Trophoblast cell (in vitro differentiated cells and primary cell): Measurements from ENCODE around the gene HTD2.

ENCODE experiments used
- DNase-seq, 2 donors: peaks; one replicate each; pipeline ENCODE4 v3.0.0-alpha.2; 2016
- H2AFZ ChIP-seq: 2 replicates; pipeline ENCODE4 v1.6.1; 2013; ENCODE audit warnings: low read length, moderate library complexity, mild to moderate bottlenecking; ENCODE audit not compliant: insufficient read depth, poor library complexity
- H2AK5ac ChIP-seq: 2 replicates; pipeline ENCODE4 v1.6.1; 2013; ENCODE audit warnings: mild to moderate bottlenecking, low read length
- H2BK120ac ChIP-seq: 2 replicates; pipeline ENCODE4 v1.6.1; 2013; ENCODE audit warnings: low read length, mild to moderate bottlenecking, moderate library complexity; ENCODE audit not compliant: insufficient read depth, poor library complexity
- H2BK12ac ChIP-seq: 2 replicates; pipeline ENCODE4 v1.6.1; 2013; ENCODE audit warnings: mild to moderate bottlenecking, low read length, moderate library complexity
- H2BK5ac ChIP-seq: 2 replicates; pipeline ENCODE4 v1.6.1; 2013; ENCODE audit warnings: low read length, low read depth, moderate library complexity, mild to moderate bottlenecking; ENCODE audit not compliant: poor library complexity
- H3K14ac ChIP-seq: 2 replicates; pipeline ENCODE4 v1.6.1; 2013; ENCODE audit warnings: mild to moderate bottlenecking, low read length
- H3K18ac ChIP-seq: 2 replicates; pipeline ENCODE4 v1.6.1; 2013; ENCODE audit warnings: mild to moderate bottlenecking, low read length
- H3K23ac ChIP-seq: 2 replicates; pipeline ENCODE4 v1.6.1; 2013; ENCODE audit warnings: low read length
- H3K27ac ChIP-seq: 2 replicates; pipeline ENCODE4 v1.5.1; 2013; ENCODE audit warnings: low read depth, mild to moderate bottlenecking, inconsistent platforms, low read length, moderate library complexity
- H3K27me3 ChIP-seq: 2 replicates; pipeline ENCODE4 v1.6.1; 2013; ENCODE audit warnings: inconsistent platforms, mild to moderate bottlenecking, low read length, moderate library complexity; ENCODE audit not compliant: insufficient read depth
- H3K36me3 ChIP-seq, 2 experiments: 1 replicate in 1 of 2; 2 replicates in 1 of 2; pipeline ENCODE4 v1.6.1; 2013; ENCODE audit warnings: low read length in 2 of 2, mild to moderate bottlenecking in 2 of 2, moderate library complexity in 1 of 2; ENCODE audit not compliant: insufficient read depth in 2 of 2, control insufficient read depth in 1 of 2
- H3K4ac ChIP-seq: 2 replicates; pipeline ENCODE4 v1.6.1; 2013; ENCODE audit warnings: low read depth, mild to moderate bottlenecking, low read length, moderate library complexity
- H3K4me1 ChIP-seq, 2 experiments: 1 replicate in 1 of 2; 2 replicates in 1 of 2; pipeline ENCODE4 v1.6.1; 2013; ENCODE audit warnings: low read length in 2 of 2, mild to moderate bottlenecking in 2 of 2, moderate library complexity in 1 of 2; ENCODE audit not compliant: insufficient read depth in 2 of 2, control insufficient read depth in 1 of 2
- H3K4me2 ChIP-seq: 2 replicates; pipeline ENCODE4 v1.6.1; 2013; ENCODE audit warnings: inconsistent platforms, mild to moderate bottlenecking, low read length, moderate library complexity
- H3K4me3 ChIP-seq: 2 replicates; pipeline ENCODE4 v1.5.1; 2013; ENCODE audit warnings: mild to moderate bottlenecking, low read depth, low read length, inconsistent platforms
- H3K79me1 ChIP-seq: one replicate; pipeline ENCODE4 v1.6.1; 2013; ENCODE audit warnings: low read length
- H3K79me2 ChIP-seq: 2 replicates; pipeline ENCODE4 v1.6.1; 2013; ENCODE audit warnings: low read length, mild to moderate bottlenecking; ENCODE audit not compliant: control insufficient read depth, insufficient read depth, poor library complexity
- H3K9ac ChIP-seq: 2 replicates; pipeline ENCODE4 v1.6.1; 2013; ENCODE audit warnings: mild to moderate bottlenecking, low read length
- H3K9me3 ChIP-seq: 2 replicates; pipeline ENCODE4 v1.6.1; 2013; ENCODE audit warnings: low read depth, mild to moderate bottlenecking, control low read depth, inconsistent platforms, low read length; ENCODE audit not compliant: insufficient read depth
- H4K12ac ChIP-seq: 2 replicates; pipeline ENCODE4 v1.6.1; 2013; ENCODE audit warnings: low read depth, mild to moderate bottlenecking, low read length, moderate library complexity
- H4K8ac ChIP-seq: 2 replicates; pipeline ENCODE4 v1.6.1; 2013; ENCODE audit warnings: low read depth, mild to moderate bottlenecking, low read length, moderate library complexity
- H4K91ac ChIP-seq: one replicate; pipeline ENCODE4 v1.6.1; 2013; ENCODE audit warnings: low read depth, mild to moderate bottlenecking, low read length, moderate library complexity
- WGBS: extraction: QIAGEN DNeasy Blood & Tissue Kit; methylation state at CpG from one replicate; pipeline ENCODE4 v1.1.7; 2013; ENCODE audit warnings: missing lambda C conversion rate; ENCODE audit not compliant: insufficient read length, insufficient coverage; ENCODE audit errors: extremely low coverage; 5-methylcytosine and 5-hydroxymethylcytosine counted together

The HTD2 gene

DNA sequence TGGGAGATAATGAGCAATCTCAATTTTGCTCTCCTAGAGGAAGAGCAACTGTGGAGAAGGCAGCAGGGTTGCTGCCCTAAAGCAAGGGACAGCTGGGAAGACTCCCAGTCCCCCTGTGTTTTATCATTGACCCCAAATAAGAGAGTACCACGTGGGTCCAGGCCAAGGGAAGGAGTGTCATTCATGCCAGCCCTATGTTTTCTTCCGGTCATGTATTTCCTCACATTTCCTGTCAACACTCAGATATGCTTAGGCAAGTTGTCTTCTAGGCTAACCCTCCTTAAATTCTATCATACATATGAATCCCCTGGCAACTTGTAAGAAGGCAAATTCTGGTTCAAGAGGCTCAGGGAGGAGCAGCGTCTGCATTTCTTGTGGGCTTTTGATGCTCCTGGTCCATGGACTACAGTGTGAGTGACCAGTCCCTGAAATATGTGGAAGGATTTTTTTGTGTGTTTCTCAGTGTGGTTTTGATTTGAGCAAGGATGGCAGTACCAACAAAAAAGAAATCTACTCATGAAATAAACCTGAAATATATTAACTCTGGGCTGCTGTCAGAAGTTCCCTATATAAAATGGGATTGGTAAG is 32.2 kb upstream of the HTD2 start:
- WGBS, result no CpG with 5 or more reads among the region's 3 CpGs
- H2AFZ ChIP-seq, result no peak overlapping the region

DNA sequence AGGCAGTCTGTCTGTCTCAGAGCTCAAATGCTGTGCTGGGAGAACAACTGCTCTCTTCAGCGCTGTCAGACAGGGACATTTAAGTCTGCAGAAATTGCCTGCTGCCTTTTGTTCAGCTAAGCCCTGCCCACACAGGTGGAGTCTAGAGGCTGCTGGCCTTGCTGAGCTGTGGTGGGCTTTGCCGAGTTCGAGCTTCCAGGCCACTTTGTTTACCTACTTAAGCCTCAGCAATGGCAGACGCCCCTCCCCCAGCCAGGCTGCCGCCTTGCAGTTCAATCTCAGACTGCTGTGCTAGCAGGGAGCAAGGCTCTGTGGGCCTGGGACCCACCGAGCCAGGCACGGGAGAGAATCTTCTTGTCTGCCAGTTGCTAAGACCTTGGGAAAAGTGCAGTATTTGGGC is 25.3 kb upstream of the HTD2 start:
- H3K14ac ChIP-seq, result no peak overlapping the region
- H2AFZ ChIP-seq, result no peak overlapping the region
- WGBS, result no CpG with 5 or more reads among the region's 7 CpGs

More for the DNA sequence above, 32.2 kb upstream of the HTD2 start:
- Histone ChIP-seq H4K12ac (no peak overlapping the region), H3K23ac (no peak overlapping the region), H3K36me3 (no peaks in the 10 kb centered on the region), H3K27ac (no peak overlapping the region), H2BK5ac (no peak overlapping the region), H3K4me3 (no peak overlapping the region), H3K4me2 (no peak overlapping the region), H3K79me1 (no peaks in the 10 kb centered on the region), H3K4me1 (no peaks in the 10 kb centered on the region), H2BK12ac (no peak overlapping the region), H3K9me3 (no peaks in the 10 kb centered on the region), H2BK120ac (no peak overlapping the region), H3K9ac (no peak overlapping the region), H3K27me3 (no peaks in the 10 kb centered on the region), H3K79me2 (no peaks in the 10 kb centered on the region), H2AK5ac (no peak overlapping the region), H3K18ac (no peak overlapping the region), H4K8ac (no peak overlapping the region), H3K14ac (no peak overlapping the region), H3K4ac (no peak overlapping the region), H4K91ac (no peak overlapping the region)
- DNase-seq, result no peak

DNA sequence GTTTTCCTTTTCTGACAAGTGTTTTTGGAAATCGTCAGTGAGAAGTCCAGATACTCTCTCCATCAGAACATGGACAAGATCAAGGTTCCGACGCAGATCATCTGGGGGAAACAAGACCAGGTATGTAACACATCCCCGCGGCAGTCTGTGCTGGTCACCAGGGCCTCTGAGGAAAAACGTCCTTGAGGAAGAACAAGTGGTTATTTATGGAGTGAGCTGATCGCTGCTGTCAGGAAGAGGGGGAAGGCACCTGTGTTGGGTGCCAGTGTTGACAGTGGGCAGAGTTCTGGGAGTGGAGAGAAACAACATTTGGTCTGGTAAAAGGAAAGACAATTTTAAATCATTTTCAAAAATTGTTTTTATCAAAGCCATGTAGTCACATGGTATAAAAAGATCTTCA is 21.0 kb upstream of the HTD2 start:
- no peak overlapping the region for H3K4me2 ChIP-seq
- H3K36me3 ChIP-seq, result peaks cover 2 to 3% of the 10 kb centered on the region in 2 experiments
- no peak overlapping the region for H4K12ac ChIP-seq
- no peak overlapping the region for H2AFZ ChIP-seq
- H3K4me1 ChIP-seq, result no peaks in the 10 kb centered on the region
- no peaks in the 10 kb centered on the region for H3K27me3 ChIP-seq
- no peak overlapping the region for H3K4me3 ChIP-seq
- H3K9ac ChIP-seq, result no peak overlapping the region
- H3K9me3 ChIP-seq, result no peaks in the 10 kb centered on the region
- no peaks in the 10 kb centered on the region for H3K79me1 ChIP-seq
- H4K91ac ChIP-seq, result no peak overlapping the region
- no peak overlapping the region for H3K4ac ChIP-seq
- no peak overlapping the region for H3K14ac ChIP-seq
- H2BK120ac ChIP-seq, result no peak overlapping the region
- H3K27ac ChIP-seq, result no peak overlapping the region
- H2BK5ac ChIP-seq, result no peak overlapping the region
- no peak overlapping the region for H3K23ac ChIP-seq
- no CpG with 5 or more reads among the region's 7 CpGs for WGBS
- no peak overlapping the region for H4K8ac ChIP-seq
- no peak overlapping the region for H2BK12ac ChIP-seq
- no peak overlapping the region for H3K18ac ChIP-seq
- no peak for DNase-seq
- H2AK5ac ChIP-seq, result no peak overlapping the region
- no peaks in the 10 kb centered on the region for H3K79me2 ChIP-seq

More for the DNA sequence above, 25.3 kb upstream of the HTD2 start:
- H3K9me3 ChIP-seq, result no peaks in the 10 kb centered on the region
- H3K79me1 ChIP-seq, result no peaks in the 10 kb centered on the region
- H2BK120ac ChIP-seq, result no peak overlapping the region
- H4K12ac ChIP-seq, result no peak overlapping the region
- H3K27me3 ChIP-seq, result no peaks in the 10 kb centered on the region
- H3K4me3 ChIP-seq, result no peak overlapping the region
- H3K4ac ChIP-seq, result no peak overlapping the region
- H3K36me3 ChIP-seq, result peaks cover 2 to 3% of the 10 kb centered on the region in 2 experiments
- DNase-seq, result no peak
- H4K91ac ChIP-seq, result no peak overlapping the region
- no peak overlapping the region for H3K9ac ChIP-seq
- H3K18ac ChIP-seq, result no peak overlapping the region
- H3K79me2 ChIP-seq, result no peaks in the 10 kb centered on the region
- no peak overlapping the region for H3K23ac ChIP-seq
- H3K4me1 ChIP-seq, result no peaks in the 10 kb centered on the region
- no peak overlapping the region for H2AK5ac ChIP-seq
- no peak overlapping the region for H2BK5ac ChIP-seq
- H2BK12ac ChIP-seq, result no peak overlapping the region
- H3K4me2 ChIP-seq, result no peak overlapping the region
- no peak overlapping the region for H4K8ac ChIP-seq
- H3K27ac ChIP-seq, result no peak overlapping the region

GRCh38 chr3:58287354-58287753 is 19.0 kb upstream of the HTD2 start:
- Histone ChIP-seq H2BK120ac (no peak overlapping the region), H4K8ac (no peak overlapping the region), H3K23ac (no peak overlapping the region), H3K18ac (no peak overlapping the region), H3K36me3 (peaks cover 2 to 3% of the 10 kb centered on the region in 2 experiments), H3K27ac (no peak overlapping the region), H3K27me3 (no peaks in the 10 kb centered on the region), H2AK5ac (no peak overlapping the region), H2BK12ac (no peak overlapping the region), H3K14ac (no peak overlapping the region), H2AFZ (no peak overlapping the region), H3K4me1 (no peaks in the 10 kb centered on the region), H3K9ac (no peak overlapping the region), H3K79me2 (no peaks in the 10 kb centered on the region), H3K9me3 (no peaks in the 10 kb centered on the region), H4K12ac (no peak overlapping the region), H3K4me2 (no peak overlapping the region), H3K79me1 (no peaks in the 10 kb centered on the region), H3K4ac (no peak overlapping the region), H4K91ac (no peak overlapping the region), H3K4me3 (no peak overlapping the region), H2BK5ac (no peak overlapping the region)
- WGBS, result no CpG with 5 or more reads among the region's 6 CpGs
- no peak for DNase-seq
